Epithelial cell of proximal tubule (primary cell): Measurements from ENCODE around the gene GRM7. TPM values are rescaled to one million over a fixed set of nuclear protein-coding genes. Genes with fewer than 3 reads are reported as not detected.
"Not testable (repeated sequence)": the region's sequence is repeated elsewhere in the genome, so short reads cannot be mapped to it uniquely, and the experiment has no call there.

Experiments
- DNase-seq: peaks from one replicate; pipeline ENCODE4 v3.0.0-alpha.2; 2011; ENCODE audit warnings: low read depth
- H3K4me3 ChIP-seq: 2 replicates; pipeline ENCODE4 v1.5.1; 2011; ENCODE audit warnings: low read depth, mild to moderate bottlenecking, low read length
- total RNA-seq: library from RNA; depleted of rRNA; stranded (reverse); fragments of >200 nt; gene quantifications from 2 replicates; pipeline ENCODE4 v1.2.3, GENCODE V29; 2015
- TF ChIP-seq, protein P1 (sequence below): conservative IDR thresholded peaks from 2 replicates; pipeline ENCODE4 v1.5.1; 2012; ENCODE audit warnings: low read depth, mild to moderate bottlenecking, low read length

GRM7 gene
- total RNA-seq, 1 donor from 2014 or later: not detected

DNA sequence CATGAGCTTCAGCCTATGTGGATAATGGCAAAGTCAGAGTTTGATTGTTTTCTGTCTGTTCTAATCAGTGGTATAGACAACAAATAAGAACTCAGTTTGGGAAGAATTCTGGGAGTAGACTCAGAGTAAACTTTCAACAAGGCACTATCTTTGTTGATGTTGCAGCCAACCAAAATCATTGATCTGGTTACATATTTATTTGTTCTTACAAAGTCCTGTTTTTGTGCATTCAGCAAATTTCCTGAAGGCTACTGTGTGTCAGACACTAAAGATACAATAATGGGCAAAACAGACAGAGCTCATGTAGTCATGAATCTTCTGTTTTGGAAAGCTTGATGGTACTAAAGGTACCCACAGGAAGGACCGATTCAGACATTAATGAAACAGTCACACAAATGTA lies 55.0 kb downstream of the GRM7 start:
- TF ChIP-seq, protein P1, sequence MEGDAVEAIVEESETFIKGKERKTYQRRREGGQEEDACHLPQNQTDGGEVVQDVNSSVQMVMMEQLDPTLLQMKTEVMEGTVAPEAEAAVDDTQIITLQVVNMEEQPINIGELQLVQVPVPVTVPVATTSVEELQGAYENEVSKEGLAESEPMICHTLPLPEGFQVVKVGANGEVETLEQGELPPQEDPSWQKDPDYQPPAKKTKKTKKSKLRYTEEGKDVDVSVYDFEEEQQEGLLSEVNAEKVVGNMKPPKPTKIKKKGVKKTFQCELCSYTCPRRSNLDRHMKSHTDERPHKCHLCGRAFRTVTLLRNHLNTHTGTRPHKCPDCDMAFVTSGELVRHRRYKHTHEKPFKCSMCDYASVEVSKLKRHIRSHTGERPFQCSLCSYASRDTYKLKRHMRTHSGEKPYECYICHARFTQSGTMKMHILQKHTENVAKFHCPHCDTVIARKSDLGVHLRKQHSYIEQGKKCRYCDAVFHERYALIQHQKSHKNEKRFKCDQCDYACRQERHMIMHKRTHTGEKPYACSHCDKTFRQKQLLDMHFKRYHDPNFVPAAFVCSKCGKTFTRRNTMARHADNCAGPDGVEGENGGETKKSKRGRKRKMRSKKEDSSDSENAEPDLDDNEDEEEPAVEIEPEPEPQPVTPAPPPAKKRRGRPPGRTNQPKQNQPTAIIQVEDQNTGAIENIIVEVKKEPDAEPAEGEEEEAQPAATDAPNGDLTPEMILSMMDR: no peak

DNA sequence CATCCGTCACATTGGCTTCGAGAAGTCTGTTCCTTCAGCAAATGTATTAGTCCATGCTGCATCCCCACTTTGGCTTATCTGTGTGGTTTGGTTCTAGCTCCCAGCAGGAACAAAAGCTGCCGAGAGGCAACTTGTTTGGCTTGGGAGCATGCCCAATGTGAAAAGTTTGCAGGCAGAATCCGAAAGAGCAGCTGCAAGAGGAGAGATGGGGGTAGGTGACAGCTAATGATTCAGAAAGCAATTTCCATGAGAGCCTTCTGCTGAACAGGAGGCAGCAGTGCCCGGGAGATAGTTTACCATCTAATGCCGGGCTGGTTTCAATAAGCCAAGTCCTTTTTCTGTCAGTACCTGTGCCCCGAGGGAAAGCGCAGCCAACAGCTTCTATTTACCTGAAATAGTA lies 60.2 kb downstream of the GRM7 start:
- no peak for DNase-seq
- TF ChIP-seq, protein P1: no peak
- H3K4me3 ChIP-seq: no peak overlapping the region

More for the DNA sequence above, 55.0 kb downstream of the GRM7 start:
- H3K4me3 ChIP-seq: no peak overlapping the region
- no peak for DNase-seq

DNA sequence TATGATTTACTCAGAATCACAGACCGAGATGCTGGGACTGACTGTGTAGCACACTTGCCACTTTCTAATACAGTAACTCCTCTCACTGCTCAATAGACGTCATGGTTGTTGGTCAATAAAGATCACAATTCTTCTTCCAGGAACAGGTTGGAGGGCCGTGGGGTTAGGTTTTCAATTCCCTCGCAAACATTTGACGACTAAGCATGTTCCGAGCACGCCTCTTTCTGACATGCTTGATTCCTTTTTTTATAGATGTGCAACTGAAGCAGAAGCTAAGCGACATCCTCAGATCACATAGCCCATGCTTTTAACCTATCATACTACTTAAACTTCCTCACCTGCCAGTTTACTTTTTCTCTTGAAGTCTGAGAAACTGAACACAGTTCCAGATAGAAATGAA lies 61.0 kb downstream of the GRM7 start:
- TF ChIP-seq, protein P1: no peak
- no peak overlapping the region for H3K4me3 ChIP-seq
- DNase-seq: no peak

DNA sequence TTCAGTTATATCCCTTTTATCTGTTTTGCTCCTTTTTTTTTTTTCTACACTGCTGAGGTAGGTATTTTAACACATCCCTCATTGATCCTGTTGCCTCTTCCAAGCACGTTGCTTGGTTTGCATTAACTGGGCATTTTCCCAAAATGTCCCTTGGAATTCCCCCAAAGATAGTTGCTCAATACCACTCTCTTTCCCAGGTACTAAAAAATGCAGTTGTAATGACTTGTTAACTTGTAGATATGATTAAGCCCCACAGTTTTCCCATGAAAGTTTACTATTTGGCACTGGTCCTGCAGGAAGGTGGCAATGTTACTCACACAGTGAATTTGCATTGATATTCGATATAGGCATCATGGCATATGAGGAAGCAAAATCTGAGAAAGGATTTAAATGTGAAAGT lies 67.1 kb downstream of the GRM7 start:
- TF ChIP-seq, protein P1: no peak
- no peak overlapping the region for H3K4me3 ChIP-seq
- peak; percentile 81 for DNase-seq

DNA sequence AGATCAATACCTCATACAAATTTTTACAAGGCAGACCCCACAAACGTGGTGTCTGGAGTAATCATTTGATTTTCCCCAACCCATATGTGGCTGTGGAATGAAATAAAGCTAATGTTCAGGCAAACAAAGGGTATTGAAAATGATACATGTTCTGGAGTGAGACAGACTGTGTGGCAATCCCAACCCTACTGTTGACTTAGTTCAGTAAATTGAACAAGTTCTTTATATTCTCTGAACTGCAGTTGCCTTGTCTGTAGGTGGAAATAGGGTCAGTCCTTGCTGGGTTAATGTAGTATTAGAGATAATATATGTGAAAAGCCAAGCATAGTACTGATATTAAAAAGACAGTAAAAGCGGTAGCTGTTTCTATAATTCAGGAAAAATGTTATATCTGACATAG lies 69.0 kb downstream of the GRM7 start:
- no peak for DNase-seq
- H3K4me3 ChIP-seq: no peak overlapping the region
- TF ChIP-seq, protein P1: no peak

DNA sequence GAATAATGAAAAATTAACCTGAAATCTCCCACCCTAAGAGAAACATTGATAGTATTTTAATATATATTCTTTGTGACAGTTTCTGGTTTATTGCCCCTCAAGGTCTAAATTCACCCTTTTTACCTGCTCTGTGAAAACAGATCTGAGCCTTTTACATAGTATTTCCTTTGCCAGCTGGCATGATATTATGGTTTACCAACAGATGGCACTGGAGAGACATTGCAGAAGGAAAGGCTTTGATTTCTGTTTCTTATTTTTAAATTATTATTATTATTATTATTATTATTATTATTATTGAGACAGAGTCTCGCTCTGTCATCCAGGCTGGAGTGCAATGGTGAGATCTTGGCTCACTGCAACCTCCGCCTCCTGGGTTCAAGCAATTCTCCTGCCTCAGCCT lies 74.5 kb downstream of the GRM7 start:
- TF ChIP-seq, protein P1: peak; percentile 37

DNA sequence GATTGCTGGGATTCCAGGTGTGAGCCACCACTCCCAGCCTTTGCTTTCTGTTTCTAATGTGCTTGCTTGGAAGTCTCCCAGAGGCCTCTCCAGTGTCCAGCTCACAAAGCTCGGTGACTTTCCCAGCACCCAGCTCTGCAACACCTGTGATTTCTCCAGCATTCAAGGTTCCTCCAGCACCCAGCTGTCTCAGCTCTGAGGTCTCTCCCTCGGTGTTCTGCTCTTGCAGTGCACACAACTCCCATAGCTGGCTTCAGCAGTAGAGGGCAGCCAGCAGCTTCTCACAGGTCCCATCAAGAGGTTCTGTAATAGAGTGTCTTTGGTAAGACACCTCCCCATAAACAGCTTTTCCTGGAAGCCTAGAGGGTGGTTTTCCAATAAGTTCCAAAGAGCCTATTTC lies 75.1 kb downstream of the GRM7 start:
- H3K4me3 ChIP-seq: no peak overlapping the region
- TF ChIP-seq, protein P1: no peak
- DNase-seq: no peak

More for the DNA sequence above, 74.5 kb downstream of the GRM7 start:
- not testable (repeated sequence) for DNase-seq, H3K4me3 ChIP-seq
